CD4-positive, alpha-beta T cell (primary cell): ENCODE data around the gene PPP1R3D. TPM values are rescaled to one million over a fixed set of nuclear protein-coding genes. Genes with fewer than 3 reads are reported as not detected.

Experiments used
- ATAC-seq: fragments of 200-7000 bp; cut with Tn5 transposase; one replicate; pipeline ENCODE4 v1.10.0; 2022; ENCODE audit warnings: mild to moderate bottlenecking; ENCODE audit not compliant: poor library complexity
- CTCF ChIA-PET: fragments of 350-600 bp; sonication (Branson Sonifier 250); formaldehyde crosslinking; loops from one replicate; lab custom pipeline; 2021; ENCODE audit warnings: antibody characterized with exemption, inconsistent platforms; lab: Charles Lee
- POLR2A ChIA-PET: fragments of 350-600 bp; sonication (Branson Sonifier 250); formaldehyde crosslinking; loops from one replicate; lab custom pipeline; 2021; ENCODE audit warnings: antibody characterized with exemption, inconsistent platforms; lab: Charles Lee
- DNase-seq, 14 experiments: peaks; one replicate each; pipeline ENCODE4 v3.0.0-alpha.2; 2013 to 2020; ENCODE audit warnings: mixed read lengths in 2 of 14
- H3K27ac ChIP-seq, 2 donors: one replicate each; pipeline versions ENCODE4 v1.5.1 to v1.7.0; 2013; ENCODE audit warnings: low read length in 2 of 2, low read depth in 1 of 2, mild to moderate bottlenecking in 1 of 2
- H3K27me3 ChIP-seq, 2 experiments: 1 replicate in 1 of 2; 2 replicates in 1 of 2; pipeline versions ENCODE4 v1.6.1 to v1.7.0; 2013; ENCODE audit warnings: low read length in 2 of 2, control low read depth in 1 of 2, mild to moderate bottlenecking in 1 of 2, moderate library complexity in 1 of 2; ENCODE audit not compliant: insufficient read depth in 2 of 2, control insufficient read depth in 1 of 2
- H3K36me3 ChIP-seq: one replicate; pipeline ENCODE4 v1.6.1; 2013; ENCODE audit warnings: low read length, control low read depth; ENCODE audit not compliant: insufficient read depth
- H3K4me1 ChIP-seq: one replicate; pipeline ENCODE4 v1.6.1; 2013; ENCODE audit warnings: low read length, control low read depth; ENCODE audit not compliant: insufficient read depth
- H3K4me3 ChIP-seq: one replicate; pipeline ENCODE4 v1.5.1; 2013; ENCODE audit warnings: mild to moderate bottlenecking, low read length, moderate library complexity
- H3K9me3 ChIP-seq, 2 experiments: 1 replicate in 1 of 2; 2 replicates in 1 of 2; pipeline versions ENCODE4 v1.6.1 to v1.7.0; 2013; ENCODE audit warnings: low read length in 2 of 2, mild to moderate bottlenecking in 2 of 2, control low read depth in 1 of 2, moderate library complexity in 1 of 2; ENCODE audit not compliant: control insufficient read depth in 1 of 2, insufficient read depth in 1 of 2
- H3K27ac Mint-ChIP-seq: one replicate; pipeline ENCODE4 v1.8.0; 2020; ENCODE audit warnings: mixed read lengths
- H3K27me3 Mint-ChIP-seq: one replicate; pipeline ENCODE4 v1.8.0; 2021; ENCODE audit warnings: mixed read lengths
- H3K36me3 Mint-ChIP-seq: one replicate; pipeline ENCODE4 v1.8.0; 2021; ENCODE audit warnings: low read depth, mixed read lengths
- H3K4me1 Mint-ChIP-seq: one replicate; pipeline ENCODE4 v1.8.0; 2021; ENCODE audit warnings: low read depth, mixed read lengths
- H3K4me3 Mint-ChIP-seq: one replicate; pipeline ENCODE4 v1.8.0; 2020; ENCODE audit warnings: mild to moderate bottlenecking, mixed read lengths
- H3K9me3 Mint-ChIP-seq: one replicate; pipeline ENCODE4 v1.8.0; 2020; ENCODE audit warnings: mixed read lengths
- CTCF ChIP-seq: fragments of 200-600 bp; IDR thresholded peaks from one replicate; pipeline ENCODE4 v1.8.0; 2022; ENCODE audit warnings: antibody characterized with exemption, mild to moderate bottlenecking
- intact Hi-C, 2 experiments: fragments of 100-400 bp; cut with DNase I in 1 of 2; cut with micrococcal nuclease in 1 of 2; formaldehyde crosslinking; loops; one replicate each; pipeline versions ENCODE4 v1.15.1 to v1.9.0; 2023 to 2025; cut with DNase I, micrococcal nuclease
- total RNA-seq, 174 experiments: library from RNA in 2 of 174; stranded (reverse) in 2 of 174; gene quantifications; one replicate each; pipeline ENCODE4 v1.2.3 and lab custom pipeline; 2021 to 2026

Gene PPP1R3D
- total RNA-seq, 2 experiments from 2014 or later, result 5.1 to 5.4 TPM

- no peaks in the 10 kb centered on the region for H3K27me3 Mint-ChIP-seq
- intact Hi-C loops, result no loop called here
- no peak overlapping the region for H3K4me3 Mint-ChIP-seq
- no peaks in the 10 kb centered on the region for H3K4me1 ChIP-seq
- no peak overlapping the region for H3K27ac ChIP-seq
- peaks cover 5% of the 10 kb centered on the region for H3K36me3 Mint-ChIP-seq
- DNase-seq (no peak), ATAC-seq (no peak)
- no peaks in the 10 kb centered on the region for H3K4me1 Mint-ChIP-seq
- no peaks in the 10 kb centered on the region for H3K36me3 ChIP-seq
- no peaks in the 10 kb centered on the region for H3K9me3 Mint-ChIP-seq
- no peak overlapping the region for H3K27ac Mint-ChIP-seq
- no peaks in the 10 kb centered on the region for H3K27me3 ChIP-seq
- no peak overlapping the region for H3K4me3 ChIP-seq
- no peaks in the 10 kb centered on the region for H3K9me3 ChIP-seq
- POLR2A ChIA-PET, result no interaction called here
- TF ChIP-seq CTCF, result no peak
- CTCF ChIA-PET, result no interaction called here
Observed at GRCh38 chr20:59983076-59983475, 43.0 kb upstream of the PPP1R3D start.

- H3K27me3 ChIP-seq, result no peaks in the 10 kb centered on the region
- Mint-ChIP-seq H3K9me3 (no peaks in the 10 kb centered on the region), H3K36me3 (no peaks in the 10 kb centered on the region), H3K27ac (no peak overlapping the region), H3K27me3 (no peaks in the 10 kb centered on the region), H3K4me3 (no peak overlapping the region), H3K4me1 (no peaks in the 10 kb centered on the region)
- ChIA-PET POLR2A (no interaction called here), CTCF (no interaction called here)
- no peaks in the 10 kb centered on the region for H3K4me1 ChIP-seq
- no peak overlapping the region for H3K27ac ChIP-seq
- ATAC-seq (no peak), DNase-seq (no peak)
- H3K9me3 ChIP-seq, result no peaks in the 10 kb centered on the region
- H3K36me3 ChIP-seq, result no peaks in the 10 kb centered on the region
- no peak overlapping the region for H3K4me3 ChIP-seq
- TF ChIP-seq CTCF, result no peak
- intact Hi-C loops, result no loop called here
Observed at GRCh38 chr20:59977086-59977485, 37.0 kb upstream of the PPP1R3D start.

GRCh38 chr20:59976156-59976782, 36.2 kb upstream of the PPP1R3D start:
- POLR2A ChIA-PET, result no interaction called here
- no peaks in the 10 kb centered on the region for H3K36me3 ChIP-seq
- no peaks in the 10 kb centered on the region for H3K27me3 ChIP-seq
- Mint-ChIP-seq H3K9me3 (no peaks in the 10 kb centered on the region), H3K4me1 (no peaks in the 10 kb centered on the region), H3K36me3 (no peaks in the 10 kb centered on the region), H3K4me3 (no peak overlapping the region), H3K27me3 (no peaks in the 10 kb centered on the region), H3K27ac (no peak overlapping the region)
- no peak overlapping the region for H3K27ac ChIP-seq
- ATAC-seq, result no peak
- no peak for TF ChIP-seq CTCF
- DNase-seq, result no peak
- intact Hi-C loops, result no loop called here
- no peaks in the 10 kb centered on the region for H3K9me3 ChIP-seq
- H3K4me1 ChIP-seq, result no peaks in the 10 kb centered on the region
- no peak overlapping the region for H3K4me3 ChIP-seq
- CTCF ChIA-PET, result no interaction called here
